Left colon (tissue), 2 donors: ENCODE data around the gene CPOX. TPM values are rescaled to one million over a fixed set of nuclear protein-coding genes. Genes with fewer than 3 reads are reported as not detected.

Experiments
- ATAC-seq: fragments of 200-7000 bp; cut with Tn5 transposase; one replicate; pipeline ENCODE4 v1.9.1; 2020; ENCODE audit warnings: mild to moderate bottlenecking, moderate library complexity
- DNase-seq, 2 donors: peaks; one replicate each; pipeline ENCODE4 v3.0.0-alpha.2; 2020
- intact Hi-C, 2 donors: fragments of 100-400 bp; cut with DNase I in 1 of 2; cut with micrococcal nuclease in 1 of 2; formaldehyde crosslinking; loops; one replicate each; pipeline versions ENCODE4 v1.11.2 to v1.14.0; 2022; cut with DNase I, micrococcal nuclease
- total RNA-seq, 2 donors: library from RNA; stranded (reverse); fragmentation: NEBNext Ultra II Directional; extraction: Animal tissue kit (Norgen Biotek cat#: 25700); gene quantifications; one replicate each; pipeline ENCODE4 v1.2.1, GENCODE V29; 2021
- donor health status: DM: no; HTN: no; CAD: no.
- donor health status: DM: yes; HTN: yes; CAD: no.

The CPOX gene
- total RNA-seq, 2 donors from 2014 or later: 15.6 to 16.3 TPM

- DNase-seq (no peak), ATAC-seq (no peak)
- intact Hi-C loops: no loop called here
Observed at GRCh38 chr3:98552232-98553020, 41.0 kb downstream of the CPOX start.

DNA sequence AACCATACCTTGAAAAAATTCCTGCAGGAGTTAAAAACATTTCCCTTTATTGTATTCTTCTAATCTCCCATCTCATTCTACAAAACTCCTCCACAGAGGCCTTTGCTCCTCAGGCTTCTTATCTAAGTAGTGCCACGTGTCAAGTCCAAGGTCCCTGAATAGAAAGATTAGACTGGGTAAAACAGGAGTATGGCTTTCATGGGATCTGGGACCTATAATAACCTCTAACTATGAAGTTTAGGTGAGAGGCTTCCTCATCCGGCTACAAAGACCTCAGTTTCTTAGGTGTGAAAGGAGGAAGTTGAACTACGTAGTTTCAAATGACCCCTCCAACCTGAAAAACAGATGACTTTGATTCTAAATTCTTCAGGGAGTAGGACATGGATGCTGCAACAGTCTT, 41.7 kb downstream of the CPOX start:
- DNase-seq (no peak), ATAC-seq (peak; percentile 95)
- intact Hi-C loops: no loop called here

DNA sequence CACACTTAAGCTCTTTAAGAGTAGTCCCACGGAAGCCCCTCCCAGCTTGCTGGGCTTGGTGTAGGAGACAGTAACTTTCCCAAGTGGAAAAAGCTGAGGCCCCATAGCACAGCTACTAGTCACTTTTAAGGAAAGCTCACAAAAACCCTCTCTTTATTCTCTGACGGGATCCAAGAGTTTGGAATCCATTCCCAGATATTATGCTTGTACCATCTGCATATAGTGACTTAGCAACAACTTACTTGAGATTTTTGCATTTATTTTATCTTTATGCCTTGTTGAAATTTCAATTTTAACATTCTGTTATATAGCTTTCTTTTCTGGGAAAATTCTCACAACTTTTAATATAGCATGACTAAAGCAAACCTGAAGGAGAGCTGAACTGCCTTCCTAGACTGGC, 42.2 kb downstream of the CPOX start:
- intact Hi-C loops: no loop called here
- no peak for DNase-seq

GRCh38 chr3:98550833-98551232, 42.6 kb downstream of the CPOX start:
- DNase-seq: no peak
- ATAC-seq: no peak

More for the DNA sequence above, 42.2 kb downstream of the CPOX start:
- no peak for ATAC-seq

DNA sequence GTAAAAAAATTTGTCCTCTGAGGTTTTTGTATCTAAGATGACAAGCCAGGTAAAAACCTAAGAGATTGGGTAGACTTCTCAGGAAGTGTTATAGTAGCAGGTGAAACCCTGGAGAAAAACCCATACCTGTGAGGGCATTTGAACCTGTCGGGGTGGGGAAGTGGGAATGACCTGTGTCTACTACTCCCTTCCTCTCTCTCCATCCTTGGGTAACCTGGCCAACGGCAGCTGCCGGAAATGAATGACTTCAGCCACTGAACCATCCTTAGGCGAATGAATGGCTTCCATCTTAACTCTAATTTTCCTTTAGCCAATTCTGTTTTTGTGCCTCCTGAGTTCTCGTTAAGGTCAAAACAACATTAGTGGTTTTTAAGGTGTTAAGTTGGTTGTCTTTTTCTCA, 44.9 kb downstream of the CPOX start:
- ATAC-seq (no peak), DNase-seq (no peak)
- intact Hi-C loops: no loop called here

More at GRCh38 chr3:98550833-98551232, 42.6 kb downstream of the CPOX start:
- intact Hi-C loops: no loop called here

DNA sequence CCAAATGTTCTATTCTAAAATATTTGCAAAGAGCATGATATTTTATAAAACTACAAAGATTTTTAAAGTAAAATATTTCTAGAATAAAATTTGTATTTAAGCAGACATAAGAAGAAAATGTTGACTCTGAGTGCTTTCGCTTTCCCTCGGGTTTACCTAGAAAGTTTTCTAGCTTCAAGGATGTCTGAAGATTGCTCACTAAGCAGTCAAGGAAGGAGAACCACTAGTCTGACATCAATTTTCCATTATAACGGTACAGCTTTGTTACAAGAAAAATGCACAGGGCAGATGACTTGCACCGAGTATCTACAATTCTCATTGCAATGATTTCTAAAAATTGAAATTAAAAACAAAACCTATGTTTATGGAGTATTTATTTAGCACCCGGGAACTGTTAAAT, 47.5 kb downstream of the CPOX start:
- DNase-seq (no peak), ATAC-seq (no peak)
- intact Hi-C loops: no loop called here

GRCh38 chr3:98542623-98543022, 50.8 kb downstream of the CPOX start:
- intact Hi-C loops: no loop called here
- DNase-seq (no peak), ATAC-seq (no peak)

DNA sequence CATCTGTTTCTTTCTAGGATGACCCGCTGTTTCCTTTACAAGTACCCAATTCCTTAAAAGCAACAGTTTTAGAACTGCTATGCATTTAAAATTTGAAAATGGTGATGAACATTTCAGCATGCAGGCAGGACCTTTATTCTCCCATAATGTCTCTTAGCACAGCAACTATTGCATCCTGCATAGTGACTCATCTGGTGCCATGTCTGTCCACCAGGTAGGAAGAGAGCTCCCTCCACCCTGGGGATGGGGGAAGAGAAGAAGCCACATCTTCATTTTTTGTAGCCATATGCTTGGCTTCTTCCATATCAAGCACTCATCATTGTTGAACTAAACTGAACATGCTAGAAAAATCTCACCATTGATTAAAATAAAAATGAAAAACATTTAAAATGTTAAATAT, 51.7 kb downstream of the CPOX start:
- intact Hi-C loops: no loop called here
- DNase-seq (no peak), ATAC-seq (no peak)

DNA sequence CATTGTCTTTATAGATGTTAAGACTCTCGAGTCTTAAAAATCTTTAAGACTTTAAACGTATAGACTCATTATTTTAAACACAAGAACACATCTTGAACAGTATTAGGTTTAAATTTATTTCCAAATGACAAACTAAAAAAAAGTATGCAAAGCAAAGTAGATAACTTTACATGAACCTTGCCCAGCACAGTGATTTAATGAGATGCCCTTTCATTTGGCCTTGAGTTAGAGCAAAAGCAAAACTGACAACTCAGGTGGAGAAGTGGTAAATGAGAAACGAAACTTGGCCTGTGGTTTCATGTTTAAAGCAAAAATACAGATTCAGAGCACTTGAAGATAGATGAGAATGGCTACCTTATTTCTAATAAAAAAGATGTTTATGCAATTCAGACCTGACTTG, 53.1 kb downstream of the CPOX start:
- DNase-seq: no peak
- intact Hi-C loops: no loop called here
- ATAC-seq: no peak

DNA sequence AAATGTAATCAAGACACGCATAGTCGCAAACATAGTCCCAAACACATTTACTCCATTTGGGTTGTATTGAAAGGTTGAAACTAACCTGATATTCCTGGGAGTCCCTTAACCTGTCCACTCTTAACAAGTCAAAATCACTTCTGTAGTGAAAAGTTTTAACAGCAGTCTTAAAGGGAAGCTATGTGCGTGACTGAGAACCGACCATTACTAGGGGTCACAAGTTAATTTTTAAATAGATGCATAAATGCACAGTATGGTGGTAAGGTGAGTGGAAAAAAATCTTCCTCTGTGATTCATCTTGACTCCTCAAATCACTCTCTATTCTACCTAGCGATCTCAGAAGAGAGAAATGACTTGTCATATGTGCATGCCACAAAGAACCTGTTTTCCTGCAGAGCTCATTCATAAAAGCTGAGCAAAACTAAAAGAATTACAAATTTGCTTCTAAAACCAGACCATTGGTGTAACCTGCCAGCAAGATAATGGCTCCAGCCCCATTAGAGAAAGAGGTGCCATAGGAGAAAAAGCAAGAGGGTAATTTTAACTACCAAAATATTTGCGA, 56.9 kb downstream of the CPOX start:
- intact Hi-C loops: no loop called here
- DNase-seq (no peak), ATAC-seq (no peak)

GRCh38 chr3:98534734-98535133, 58.7 kb downstream of the CPOX start:
- DNase-seq (no peak), ATAC-seq (no peak)
- intact Hi-C loops: no loop called here

DNA sequence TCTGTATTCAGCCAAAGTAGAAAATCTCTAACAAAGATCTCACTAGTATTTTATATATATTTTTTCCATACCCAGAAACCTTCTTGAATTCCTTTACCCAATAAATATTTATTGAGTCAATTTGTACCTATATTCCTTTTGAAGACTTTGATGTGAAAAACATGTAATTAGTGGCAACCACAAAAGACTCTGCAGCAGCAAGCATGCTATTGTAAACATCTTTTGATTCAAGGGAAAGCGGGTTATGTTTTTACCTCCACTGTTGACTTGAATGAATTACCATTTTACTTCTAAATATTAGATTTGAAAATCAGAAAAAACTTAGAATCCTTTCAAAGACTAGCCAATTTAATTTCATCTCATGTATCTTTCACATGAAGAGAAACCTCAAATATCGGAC, 59.2 kb downstream of the CPOX start:
- intact Hi-C loops: no loop called here
- no peak for DNase-seq
- no peak for ATAC-seq

DNA sequence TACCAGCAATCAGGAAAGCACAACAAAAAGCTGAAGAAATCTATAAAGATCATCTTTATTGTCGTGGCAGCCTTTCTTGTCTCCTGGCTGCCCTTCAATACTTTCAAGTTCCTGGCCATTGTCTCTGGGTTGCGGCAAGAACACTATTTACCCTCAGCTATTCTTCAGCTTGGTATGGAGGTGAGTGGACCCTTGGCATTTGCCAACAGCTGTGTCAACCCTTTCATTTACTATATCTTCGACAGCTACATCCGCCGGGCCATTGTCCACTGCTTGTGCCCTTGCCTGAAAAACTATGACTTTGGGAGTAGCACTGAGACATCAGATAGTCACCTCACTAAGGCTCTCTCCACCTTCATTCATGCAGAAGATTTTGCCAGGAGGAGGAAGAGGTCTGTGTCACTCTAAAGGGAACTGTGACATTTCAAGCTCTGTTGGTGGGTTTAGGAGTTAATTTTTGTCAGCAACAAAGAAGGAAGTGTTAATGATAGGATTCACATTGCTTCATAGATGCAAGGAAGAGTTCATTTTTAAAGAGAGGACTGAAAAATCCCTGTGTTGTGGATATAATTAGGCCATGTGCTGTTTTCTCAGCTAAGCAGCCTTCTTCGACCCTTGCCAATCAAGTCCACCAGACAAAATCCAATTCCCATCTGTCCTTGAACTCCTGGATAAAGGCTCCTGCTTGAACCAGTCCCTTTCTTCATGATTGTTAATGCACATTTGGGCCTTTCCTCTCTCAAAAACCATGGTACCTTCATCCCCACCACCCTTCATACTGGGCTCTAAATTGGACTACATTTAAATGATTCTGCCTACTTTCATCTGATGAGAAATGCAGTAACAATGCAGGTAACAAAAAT, 60.5 kb downstream of the CPOX start:
- ATAC-seq (no peak), DNase-seq (no peak)
- intact Hi-C loops: no loop called here

DNA sequence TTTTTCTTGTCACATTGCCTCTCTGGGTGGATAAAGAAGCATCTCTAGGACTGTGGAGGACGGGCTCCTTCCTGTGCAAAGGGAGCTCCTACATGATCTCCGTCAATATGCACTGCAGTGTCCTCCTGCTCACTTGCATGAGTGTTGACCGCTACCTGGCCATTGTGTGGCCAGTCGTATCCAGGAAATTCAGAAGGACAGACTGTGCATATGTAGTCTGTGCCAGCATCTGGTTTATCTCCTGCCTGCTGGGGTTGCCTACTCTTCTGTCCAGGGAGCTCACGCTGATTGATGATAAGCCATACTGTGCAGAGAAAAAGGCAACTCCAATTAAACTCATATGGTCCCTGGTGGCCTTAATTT, 61.2 kb downstream of the CPOX start:
- no peak for DNase-seq
- no peak for ATAC-seq
- intact Hi-C loops: no loop called here

GRCh38 chr3:98531622-98532274, 61.7 kb downstream of the CPOX start, which contains the start of gene GPR15:
Gene GPR15 (plus strand): TSS chr3:98531978. CDS start chr3:98532034, 56 bp downstream.
- DNase-seq (no peak), ATAC-seq (no peak)
- intact Hi-C loops: no loop called here

DNA sequence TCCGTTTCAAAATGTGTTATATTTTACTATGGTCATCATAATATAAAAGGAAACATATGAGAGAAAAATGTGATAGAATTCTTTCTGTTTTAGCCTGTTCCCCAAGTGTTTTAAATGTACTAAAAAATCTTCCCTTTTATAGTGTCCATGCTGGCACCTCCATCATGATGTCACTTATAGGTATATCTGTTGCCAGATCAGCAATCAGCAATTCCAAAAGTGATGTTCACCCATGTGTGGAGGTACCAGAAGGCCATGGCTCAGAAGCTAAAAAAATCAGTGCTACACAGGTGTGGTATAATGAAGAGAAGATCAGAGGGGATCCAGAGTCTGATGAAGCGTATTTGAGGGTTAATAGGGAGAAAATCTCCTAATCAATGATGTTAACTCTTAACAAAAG, 62.7 kb downstream of the CPOX start:
- DNase-seq (no peak), ATAC-seq (no peak)
- intact Hi-C loops: no loop called here

DNA sequence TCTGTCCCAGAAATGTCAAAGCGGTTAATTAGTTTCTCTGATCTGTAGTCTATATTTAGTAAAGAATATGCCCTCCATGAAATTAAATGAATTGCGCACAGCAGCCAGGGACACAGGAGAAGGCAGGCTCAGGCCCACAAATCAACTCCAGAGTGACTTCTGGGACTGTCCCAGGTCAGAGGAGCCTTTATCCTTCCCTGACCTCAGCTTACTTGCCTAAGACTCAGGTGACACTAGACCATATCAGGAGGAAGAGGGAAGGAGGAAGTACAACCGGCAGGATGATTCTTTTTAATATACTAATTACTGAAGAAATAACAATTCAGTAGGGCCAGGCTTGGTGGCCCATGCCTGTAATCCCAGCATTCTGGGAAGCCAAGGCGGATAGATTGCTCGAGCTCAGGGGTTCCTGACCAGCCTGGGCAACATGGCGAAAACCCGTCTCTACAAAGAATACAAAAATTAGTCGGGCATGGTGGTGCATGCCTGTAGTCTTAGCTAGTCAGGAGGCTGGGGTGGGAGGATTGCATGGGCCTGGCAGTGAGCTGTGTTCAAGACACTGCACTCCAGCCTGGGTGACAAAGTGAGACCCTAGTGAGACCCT, 63.5 kb downstream of the CPOX start:
- intact Hi-C loops: loop anchor here in 1 of 2 donors (10.0 kb wide), 1 partner anchor 65 kb away; the partner anchor contains the start of gene CPOX
- no peak for DNase-seq

More for the DNA sequence above, 63.5 kb downstream of the CPOX start:
- no peak for ATAC-seq
